ENCODE measurements around the gene HLF. TPM values are rescaled to one million over a fixed set of nuclear protein-coding genes. Genes with fewer than 3 reads are reported as not detected.
A peak's percentile ranks its signal among the peaks of the same experiment; 100 is the strongest.

The HLF gene
- total RNA-seq, 1 donor from 2014 or later = 0.26 TPM

- TF ChIP-seq CTCF (IDR thresholded peaks at IDR 0.05; ENCODE audit: insufficient read depth, low read length, severe bottlenecking) = no peak
- Histone ChIP-seq H3K4me3 (ENCODE audit: low read depth, low read length) (peak overlapping the region; percentile 1), H3K36me3 (ENCODE audit: control insufficient read depth, insufficient read depth, low read length) (no peaks in the 10 kb centered on the region), H3K27me3 (ENCODE audit: control insufficient read depth, insufficient read depth, low read length) (no peaks in the 10 kb centered on the region)
- FAIRE-seq (peak; percentile 36), DNase-seq (ENCODE audit: low read depth) (peak; percentile 35)
Observed at GRCh38 chr17:55319933-55320593, 55.3 kb downstream of the HLF start.

DNA sequence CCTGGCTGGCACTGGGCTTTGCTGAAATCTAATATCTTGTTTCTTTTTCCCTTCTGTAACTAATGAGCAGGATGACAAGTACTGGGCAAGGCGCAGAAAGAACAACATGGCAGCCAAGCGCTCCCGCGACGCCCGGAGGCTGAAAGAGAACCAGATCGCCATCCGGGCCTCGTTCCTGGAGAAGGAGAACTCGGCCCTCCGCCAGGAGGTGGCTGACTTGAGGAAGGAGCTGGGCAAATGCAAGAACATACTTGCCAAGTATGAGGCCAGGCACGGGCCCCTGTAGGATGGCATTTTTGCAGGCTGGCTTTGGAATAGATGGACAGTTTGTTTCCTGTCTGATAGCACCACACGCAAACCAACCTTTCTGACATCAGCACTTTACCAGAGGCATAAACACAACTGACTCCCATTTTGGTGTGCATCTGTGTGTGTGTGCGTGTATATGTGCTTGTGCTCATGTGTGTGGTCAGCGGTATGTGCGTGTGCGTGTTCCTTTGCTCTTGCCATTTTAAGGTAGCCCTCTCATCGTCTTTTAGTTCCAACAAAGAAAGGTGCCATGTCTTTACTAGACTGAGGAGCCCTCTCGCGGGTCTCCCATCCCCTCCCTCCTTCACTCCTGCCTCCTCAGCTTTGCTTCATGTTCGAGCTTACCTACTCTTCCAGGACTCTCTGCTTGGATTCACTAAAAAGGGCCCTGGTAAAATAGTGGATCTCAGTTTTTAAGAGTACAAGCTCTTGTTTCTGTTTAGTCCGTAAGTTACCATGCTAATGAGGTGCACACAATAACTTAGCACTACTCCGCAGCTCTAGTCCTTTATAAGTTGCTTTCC is 56.0 kb downstream of the HLF start:
- Histone ChIP-seq H3K27me3 (ENCODE audit: control insufficient read depth, insufficient read depth, low read length) (no peaks in the 10 kb centered on the region), H3K4me3 (ENCODE audit: low read depth, low read length) (peak overlapping the region; percentile 1), H3K36me3 (ENCODE audit: control insufficient read depth, insufficient read depth, low read length) (no peaks in the 10 kb centered on the region)
- TF ChIP-seq CTCF (IDR thresholded peaks at IDR 0.05; ENCODE audit: insufficient read depth, low read length, severe bottlenecking) = no peak
- DNase-seq (ENCODE audit: low read depth) = peak; percentile 85
- FAIRE-seq = peak; percentile 97

GRCh38 chr17:55321427-55322060 is 56.8 kb downstream of the HLF start:
- DNase-seq (ENCODE audit: low read depth) (no peak), FAIRE-seq (no peak)
- TF ChIP-seq CTCF (IDR thresholded peaks at IDR 0.05; ENCODE audit: insufficient read depth, low read length, severe bottlenecking) = no peak
- no peaks in the 10 kb centered on the region for H3K36me3 ChIP-seq (ENCODE audit: control insufficient read depth, insufficient read depth, low read length)
- no peaks in the 10 kb centered on the region for H3K27me3 ChIP-seq (ENCODE audit: control insufficient read depth, insufficient read depth, low read length)
- no peak overlapping the region for H3K4me3 ChIP-seq (ENCODE audit: low read depth, low read length)

- Histone ChIP-seq H3K36me3 (ENCODE audit: control insufficient read depth, insufficient read depth, low read length) (no peaks in the 10 kb centered on the region), H3K4me3 (ENCODE audit: low read depth, low read length) (no peak overlapping the region), H3K27me3 (ENCODE audit: control insufficient read depth, insufficient read depth, low read length) (no peaks in the 10 kb centered on the region)
- FAIRE-seq (no peak), DNase-seq (ENCODE audit: low read depth) (no peak)
- no peak for TF ChIP-seq CTCF (IDR thresholded peaks at IDR 0.05; ENCODE audit: insufficient read depth, low read length, severe bottlenecking)
Observed at GRCh38 chr17:55322453-55322985, 57.8 kb downstream of the HLF start.

GRCh38 chr17:55323518-55324295 is 58.9 kb downstream of the HLF start:
- no peak for TF ChIP-seq CTCF (IDR thresholded peaks at IDR 0.05; ENCODE audit: insufficient read depth, low read length, severe bottlenecking)

More at GRCh38 chr17:55323518-55324295, 58.9 kb downstream of the HLF start:
- DNase-seq (ENCODE audit: low read depth) (no peak), FAIRE-seq (no peak)
- Histone ChIP-seq H3K4me3 (ENCODE audit: low read depth, low read length) (no peak overlapping the region), H3K36me3 (ENCODE audit: control insufficient read depth, insufficient read depth, low read length) (no peaks in the 10 kb centered on the region), H3K27me3 (ENCODE audit: control insufficient read depth, insufficient read depth, low read length) (no peaks in the 10 kb centered on the region)
